Measurements from ENCODE around the gene COMMD2.

The COMMD2 gene

DNA sequence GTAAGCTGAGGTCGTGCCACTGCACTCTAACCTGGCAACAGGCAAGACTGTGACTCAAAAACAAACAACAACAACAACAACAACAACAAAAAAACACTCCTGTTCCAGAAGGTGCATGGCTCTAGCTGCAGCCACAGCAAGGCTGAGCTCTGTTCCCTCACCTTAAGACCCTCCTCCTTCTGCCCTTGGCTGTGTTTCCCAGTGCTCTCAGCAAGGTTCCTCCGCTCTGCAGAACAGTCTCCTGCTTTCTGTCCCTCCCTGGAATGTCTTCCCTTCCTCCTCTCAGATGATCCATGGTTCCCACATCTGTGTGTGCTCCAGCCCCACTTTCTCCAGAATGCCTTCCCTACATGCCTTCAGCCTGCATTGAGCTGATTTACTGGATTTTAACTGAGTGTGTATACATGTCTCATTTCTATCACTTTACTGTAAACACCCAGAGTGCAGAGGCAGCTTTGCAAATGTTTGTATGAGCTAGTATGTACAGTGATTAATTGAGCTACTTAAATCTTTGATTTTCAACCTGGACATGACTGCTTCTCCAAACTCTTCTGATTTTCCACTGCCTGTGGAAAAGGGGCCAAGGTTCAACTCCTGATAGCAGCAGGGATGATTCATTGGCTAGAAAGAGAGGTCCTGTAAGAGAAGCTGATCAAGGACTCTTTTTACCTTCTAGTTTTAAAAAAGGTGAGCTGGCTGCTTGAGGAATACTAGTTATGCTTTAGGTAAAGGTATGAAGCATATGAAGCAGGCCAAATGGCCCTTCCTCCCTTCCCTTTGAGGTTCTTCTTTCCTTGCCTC is 25.3 kb upstream of the COMMD2 start:
- no peak for DNase-seq (ENCODE audit: extremely low read depth, low read depth)
- TF ChIP-seq, protein P1, sequence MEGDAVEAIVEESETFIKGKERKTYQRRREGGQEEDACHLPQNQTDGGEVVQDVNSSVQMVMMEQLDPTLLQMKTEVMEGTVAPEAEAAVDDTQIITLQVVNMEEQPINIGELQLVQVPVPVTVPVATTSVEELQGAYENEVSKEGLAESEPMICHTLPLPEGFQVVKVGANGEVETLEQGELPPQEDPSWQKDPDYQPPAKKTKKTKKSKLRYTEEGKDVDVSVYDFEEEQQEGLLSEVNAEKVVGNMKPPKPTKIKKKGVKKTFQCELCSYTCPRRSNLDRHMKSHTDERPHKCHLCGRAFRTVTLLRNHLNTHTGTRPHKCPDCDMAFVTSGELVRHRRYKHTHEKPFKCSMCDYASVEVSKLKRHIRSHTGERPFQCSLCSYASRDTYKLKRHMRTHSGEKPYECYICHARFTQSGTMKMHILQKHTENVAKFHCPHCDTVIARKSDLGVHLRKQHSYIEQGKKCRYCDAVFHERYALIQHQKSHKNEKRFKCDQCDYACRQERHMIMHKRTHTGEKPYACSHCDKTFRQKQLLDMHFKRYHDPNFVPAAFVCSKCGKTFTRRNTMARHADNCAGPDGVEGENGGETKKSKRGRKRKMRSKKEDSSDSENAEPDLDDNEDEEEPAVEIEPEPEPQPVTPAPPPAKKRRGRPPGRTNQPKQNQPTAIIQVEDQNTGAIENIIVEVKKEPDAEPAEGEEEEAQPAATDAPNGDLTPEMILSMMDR (IDR thresholded peaks at IDR 0.05; ENCODE audit: low read depth, low read length, missing control alignments) = no peak
- no peak overlapping the region for H3K4me3 ChIP-seq (replicated peaks; ENCODE audit: low read depth, low read length)

DNA sequence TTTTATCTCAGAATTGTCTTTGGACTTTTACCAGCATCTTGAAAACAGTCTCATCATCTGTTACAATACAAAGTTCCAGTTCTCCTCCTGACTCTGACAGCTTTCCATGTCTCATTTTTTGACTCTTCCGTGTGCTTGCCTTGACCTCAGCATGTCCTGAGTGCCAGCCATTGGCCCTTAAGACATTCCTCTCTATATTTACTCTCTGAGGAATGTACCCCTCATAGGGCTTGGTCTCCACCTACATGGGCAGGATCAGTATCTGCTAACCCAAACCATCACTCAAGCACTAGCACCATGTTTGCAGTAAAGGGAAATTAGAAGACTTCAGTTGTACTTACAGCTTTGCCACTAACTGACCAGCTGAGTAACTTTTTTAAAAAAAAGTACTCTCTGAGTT is 23.9 kb upstream of the COMMD2 start:
- H3K4me3 ChIP-seq (replicated peaks; ENCODE audit: low read depth, low read length) = no peak overlapping the region
- DNase-seq (ENCODE audit: extremely low read depth, low read depth) = no peak
- TF ChIP-seq, protein P1 (IDR thresholded peaks at IDR 0.05; ENCODE audit: low read depth, low read length, missing control alignments) = no peak

DNA sequence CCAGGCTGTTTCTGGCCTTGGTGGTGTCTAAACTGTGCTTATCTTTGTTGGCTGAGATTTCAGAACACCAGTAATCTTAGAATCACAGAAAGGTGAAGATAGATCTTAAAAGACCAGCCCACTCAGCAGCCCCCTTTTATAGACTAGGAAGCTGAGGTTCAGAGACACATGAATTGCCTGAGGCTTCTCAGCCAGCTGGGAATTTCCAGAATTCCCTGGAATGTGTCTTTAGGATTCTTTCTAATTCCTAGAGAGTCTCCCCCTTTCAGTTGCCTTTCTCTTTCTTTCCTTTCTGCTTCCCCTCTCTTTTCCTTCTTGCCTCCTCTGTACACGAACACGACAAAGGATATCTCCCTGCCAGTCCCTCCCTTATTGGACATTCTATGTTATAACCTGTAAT is 20.6 kb upstream of the COMMD2 start:
- TF ChIP-seq, protein P1 (IDR thresholded peaks at IDR 0.05; ENCODE audit: low read depth, low read length, missing control alignments) = no peak
- DNase-seq (ENCODE audit: extremely low read depth, low read depth) = no peak
- no peak overlapping the region for H3K4me3 ChIP-seq (replicated peaks; ENCODE audit: low read depth, low read length)

DNA sequence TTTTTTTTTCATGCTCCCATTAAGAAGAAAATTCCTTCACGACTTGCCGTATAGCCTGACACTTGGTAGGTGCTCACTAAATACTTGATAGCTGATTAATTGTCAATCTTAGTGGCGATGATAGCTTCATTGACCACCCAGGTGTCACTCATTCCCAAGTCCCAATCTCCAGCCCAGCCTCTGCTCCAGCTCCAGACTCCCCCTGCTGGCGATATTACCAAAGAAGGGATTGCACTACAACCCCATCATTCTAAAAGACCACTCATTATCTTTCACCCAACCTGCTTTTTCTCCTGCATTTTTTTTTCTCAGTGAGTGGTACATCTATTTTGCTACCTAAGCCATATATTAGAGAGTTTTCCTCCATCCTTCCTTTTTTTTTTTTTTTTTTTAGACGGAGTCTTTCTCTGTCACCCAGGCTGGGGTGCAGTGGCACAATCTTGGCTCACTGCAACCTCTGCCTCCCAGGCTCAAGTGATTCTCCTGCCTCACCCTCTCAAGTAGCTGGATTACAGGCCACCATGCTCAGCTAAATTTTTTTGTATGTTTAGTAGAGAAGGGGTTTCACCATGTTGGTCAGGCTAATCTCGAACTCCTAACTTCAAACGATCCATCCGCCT is 19.5 kb upstream of the COMMD2 start:
- DNase-seq (ENCODE audit: extremely low read depth, low read depth) = no peak

DNA sequence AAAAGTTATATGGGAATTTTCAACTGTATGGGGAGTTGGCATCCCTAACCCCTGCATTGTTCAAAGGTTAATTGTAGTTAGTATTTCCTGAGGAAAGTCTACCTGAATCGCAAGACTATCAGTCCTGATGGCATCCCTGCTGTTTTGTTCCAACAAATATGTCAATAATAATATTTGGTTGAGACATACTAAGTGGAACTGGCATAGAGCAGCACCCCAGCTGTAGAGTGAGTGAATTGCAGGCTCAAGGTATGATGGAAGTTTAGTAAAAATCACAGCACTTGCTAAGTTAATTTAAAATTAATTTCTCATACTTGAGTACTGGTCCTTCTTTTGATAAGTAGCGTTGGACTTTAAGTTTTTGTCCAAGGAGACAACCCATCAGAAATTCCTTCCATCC is 18.0 kb upstream of the COMMD2 start:
- no peak for DNase-seq (ENCODE audit: extremely low read depth, low read depth)
- TF ChIP-seq, protein P1 (IDR thresholded peaks at IDR 0.05; ENCODE audit: low read depth, low read length, missing control alignments) = no peak
- no peak overlapping the region for H3K4me3 ChIP-seq (replicated peaks; ENCODE audit: low read depth, low read length)

More for the DNA sequence above, 19.5 kb upstream of the COMMD2 start:
- TF ChIP-seq, protein P1 (IDR thresholded peaks at IDR 0.05; ENCODE audit: low read depth, low read length, missing control alignments) = peak; percentile 80
- H3K4me3 ChIP-seq (replicated peaks; ENCODE audit: low read depth, low read length) = no peak overlapping the region

DNA sequence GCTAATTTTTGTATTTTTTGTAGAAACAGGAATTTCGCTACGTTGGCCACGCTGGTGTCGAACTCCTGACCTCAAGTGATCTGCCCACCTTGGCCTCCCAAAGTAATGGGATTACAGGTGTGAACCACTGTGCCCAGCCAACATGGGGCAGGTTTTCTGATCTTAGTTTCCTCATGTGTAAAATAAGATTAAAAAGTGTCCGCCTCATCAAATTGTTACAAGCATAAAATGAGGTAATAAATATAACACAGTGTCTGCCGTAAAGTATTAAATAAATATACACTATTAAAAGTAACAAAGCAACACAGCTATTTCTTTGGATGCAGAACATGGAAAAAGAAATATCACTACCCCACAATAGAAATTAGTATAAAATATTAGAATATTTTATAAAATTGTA is 16.4 kb upstream of the COMMD2 start:
- TF ChIP-seq, protein P1 (IDR thresholded peaks at IDR 0.05; ENCODE audit: low read depth, low read length, missing control alignments) = no peak
- no peak for DNase-seq (ENCODE audit: extremely low read depth, low read depth)
- no peak overlapping the region for H3K4me3 ChIP-seq (replicated peaks; ENCODE audit: low read depth, low read length)
